Transverse colon (tissue), 4 donors: Measurements from ENCODE around the gene CHN1. TPM values are rescaled to one million over a fixed set of nuclear protein-coding genes. Genes with fewer than 3 reads are reported as not detected.

Source experiments
- DNase-seq: peaks from one replicate; pipeline ENCODE4 v3.0.0-alpha.2; 2019
- H3K27ac ChIP-seq, 4 donors: fragments of 200-600 bp; sonication (generic); 2 replicates each; pipeline ENCODE4 v1.5.1; 2016 to 2018; ENCODE audit warnings: inconsistent platforms in 4 of 4
- H3K27me3 ChIP-seq: fragments of 200-600 bp; sonication (generic); 2 replicates; pipeline ENCODE4 v1.5.1; 2017; ENCODE audit warnings: inconsistent platforms
- H3K36me3 ChIP-seq, 4 donors: fragments of 200-600 bp; sonication (generic); 2 replicates each; pipeline ENCODE4 v1.5.1; 2017 to 2019; ENCODE audit warnings: inconsistent platforms in 4 of 4
- H3K4me1 ChIP-seq, 4 donors: fragments of 200-600 bp; sonication (generic); 2 replicates each; pipeline ENCODE4 v1.5.1; 2017 to 2020; ENCODE audit warnings: inconsistent platforms in 4 of 4
- H3K4me3 ChIP-seq, 4 donors: fragments of 200-600 bp; sonication (generic); 1 replicate in 1 of 4; 2 replicates in 3 of 4; pipeline versions ENCODE4 v1.5.1 to v1.6.1; 2017 to 2019; ENCODE audit warnings: inconsistent platforms in 4 of 4
- H3K9me3 ChIP-seq, 2 donors: fragments of 200-600 bp; sonication (generic); 2 replicates each; pipeline ENCODE4 v1.5.1; 2017 to 2019; ENCODE audit warnings: inconsistent platforms in 2 of 2
- EP300 ChIP-seq: sonication (generic); formaldehyde crosslinking; IDR thresholded peaks from one replicate; pipeline ENCODE4 v1.6.1; 2017; ENCODE audit warnings: antibody characterized with exemption, low read depth
- POLR2A ChIP-seq: fragments of 450-650 bp; IDR thresholded peaks from one replicate; pipeline ENCODE4 v1.6.1; 2016; ENCODE audit warnings: antibody characterized with exemption, mild to moderate bottlenecking, moderate library complexity
- POLR2AphosphoS5 ChIP-seq, 3 donors: sonication (generic); formaldehyde crosslinking; IDR thresholded peaks; one replicate each; pipeline ENCODE4 v1.6.1; 2016; ENCODE audit warnings: antibody characterized with exemption in 3 of 3
- WGBS, 2 donors: methylation state at CpG; one replicate each; pipeline ENCODE4 v1.1.5; 2018; ENCODE audit warnings: low coverage in 1 of 2; 5-methylcytosine and 5-hydroxymethylcytosine counted together
- in situ Hi-C, 4 donors: fragments of 200-750 bp; cut with MboI; loops; one replicate each; pipeline versions ENCODE4 v1.15.0 to v1.15.1; 2017; ENCODE audit warnings: low sequenced_read_pairs in 3 of 4, low pct_ligation_motif_present in 1 of 4, low pct_unique_long_range_greater_than_20kb in 1 of 4
- intact Hi-C: fragments of 100-400 bp; cut with DNase I; formaldehyde crosslinking; loops from one replicate; pipeline ENCODE4 v1.15.1; 2023; ENCODE audit warnings: low total_unique reads
- total RNA-seq, 4 donors: library from RNA; depleted of rRNA; stranded (reverse); fragments of >200 nt; gene quantifications; one replicate each; pipeline ENCODE4 v1.1.0, GENCODE V29; 2016
- TF ChIP-seq, protein P1 (sequence below), 5 experiments: fragments of 200-600 bp in 3 of 5; fragments of 450-650 bp in 2 of 5; sonication (generic) in 3 of 5; IDR thresholded peaks; 1 replicate in 2 of 5; 2 replicates in 3 of 5; pipeline ENCODE4 v1.5.1; 2016 to 2017; ENCODE audit warnings: antibody characterized with exemption in 5 of 5, inconsistent platforms in 3 of 5, mild to moderate bottlenecking in 2 of 5, moderate library complexity in 1 of 5

Gene CHN1
- 1 to 10 TPM in 3 of 4 donors, not detected in 1; 1.6 to 3.2 (median 3.0) TPM for total RNA-seq

DNA sequence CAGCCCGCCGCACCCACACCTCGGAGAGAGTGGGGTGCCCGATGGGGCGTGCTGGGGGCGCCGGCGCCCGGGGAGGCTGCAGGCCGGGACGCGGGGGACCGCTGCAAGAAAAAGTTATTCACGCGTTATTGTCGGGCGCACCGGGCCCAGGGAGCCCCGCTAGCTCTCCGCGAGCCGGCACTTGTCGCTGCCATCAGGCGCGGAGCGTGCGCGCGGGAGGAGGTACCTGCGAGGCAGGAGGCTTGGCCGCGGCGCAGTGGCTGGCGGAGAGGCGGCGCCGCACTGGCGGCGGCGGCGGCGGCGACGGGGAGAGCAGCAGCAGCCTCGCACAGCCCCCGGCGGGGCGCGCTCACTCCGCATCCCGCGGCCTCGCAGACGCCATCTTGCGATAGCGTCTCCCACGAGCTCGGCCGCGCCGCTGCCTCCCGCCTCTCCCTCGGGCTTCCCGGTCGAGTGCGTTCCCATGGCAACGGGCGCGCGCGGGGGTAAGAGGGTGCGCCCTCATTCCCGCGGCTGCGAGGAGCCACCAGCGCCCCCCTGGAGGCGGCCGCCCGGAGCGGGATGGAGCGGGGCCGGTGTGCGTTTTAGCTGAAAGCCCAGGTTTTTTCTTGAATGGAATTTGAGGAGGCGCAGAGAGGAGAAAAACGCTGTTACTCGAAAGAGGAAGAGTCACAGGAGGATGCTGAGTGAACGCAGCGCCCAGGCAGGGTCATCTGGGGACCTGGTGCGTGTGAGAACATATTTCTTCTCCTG lies at the start of gene CHN1:
CHN1 (minus strand) TSS at position 402 of the 753 bp plus-strand sequence. CDS start 469 bp downstream, outside the sequence.
- H3K27me3 ChIP-seq = peaks cover 69% of the 10 kb centered on the region
- intact Hi-C loops (no loop called here), in situ Hi-C loops (no loop called here)
- no peak for TF ChIP-seq POLR2A
- no peak for TF ChIP-seq EP300
- TF ChIP-seq, protein P1, sequence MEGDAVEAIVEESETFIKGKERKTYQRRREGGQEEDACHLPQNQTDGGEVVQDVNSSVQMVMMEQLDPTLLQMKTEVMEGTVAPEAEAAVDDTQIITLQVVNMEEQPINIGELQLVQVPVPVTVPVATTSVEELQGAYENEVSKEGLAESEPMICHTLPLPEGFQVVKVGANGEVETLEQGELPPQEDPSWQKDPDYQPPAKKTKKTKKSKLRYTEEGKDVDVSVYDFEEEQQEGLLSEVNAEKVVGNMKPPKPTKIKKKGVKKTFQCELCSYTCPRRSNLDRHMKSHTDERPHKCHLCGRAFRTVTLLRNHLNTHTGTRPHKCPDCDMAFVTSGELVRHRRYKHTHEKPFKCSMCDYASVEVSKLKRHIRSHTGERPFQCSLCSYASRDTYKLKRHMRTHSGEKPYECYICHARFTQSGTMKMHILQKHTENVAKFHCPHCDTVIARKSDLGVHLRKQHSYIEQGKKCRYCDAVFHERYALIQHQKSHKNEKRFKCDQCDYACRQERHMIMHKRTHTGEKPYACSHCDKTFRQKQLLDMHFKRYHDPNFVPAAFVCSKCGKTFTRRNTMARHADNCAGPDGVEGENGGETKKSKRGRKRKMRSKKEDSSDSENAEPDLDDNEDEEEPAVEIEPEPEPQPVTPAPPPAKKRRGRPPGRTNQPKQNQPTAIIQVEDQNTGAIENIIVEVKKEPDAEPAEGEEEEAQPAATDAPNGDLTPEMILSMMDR (IDR thresholded peaks at IDR 0.05) = peak in 1 of 5 experiments; percentile 6
- peak in 1 of 3 donors; percentile 62 for TF ChIP-seq POLR2AphosphoS5 (IDR thresholded peaks at IDR 0.05)
- peak within 1 kb of the TSS; percentile 62 to 87 (median 86) for H3K27ac ChIP-seq
- 1% methylated on average over 42 of the region's 89 CpGs; no CpG with 5 or more reads in 1 of the 2 donors for WGBS, 2 donors
- H3K4me3 ChIP-seq = peak within 1 kb of the TSS; percentile 59 to 76 (median 66)
- peak; percentile 60 for DNase-seq
- H3K4me1 ChIP-seq = peaks cover 0 to 13% (median 6%) of the 10 kb centered on the region in 4 donors
- H3K9me3 ChIP-seq = no peaks in the 10 kb centered on the region
- H3K36me3 ChIP-seq = no peaks in the 10 kb centered on the region

DNA sequence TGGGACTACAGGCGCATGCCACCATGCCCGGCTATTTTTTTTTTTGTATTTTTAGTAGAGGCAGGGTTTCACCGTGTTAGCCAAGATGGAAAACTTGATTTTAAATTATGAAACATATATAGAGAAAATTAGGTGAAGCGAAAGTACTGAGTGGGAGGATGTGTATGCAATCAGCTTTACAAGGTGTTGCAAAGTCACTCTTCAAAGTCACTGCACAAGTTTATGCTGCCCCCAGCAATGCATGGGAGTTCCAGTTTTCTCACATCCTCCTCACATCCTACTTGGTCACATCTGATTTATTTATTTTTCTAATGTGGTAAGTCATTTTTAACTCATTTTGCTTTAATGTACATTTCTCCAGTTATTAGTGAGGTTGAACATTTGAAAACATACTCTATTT lies 49.2 kb upstream of the CHN1 start:
- TF ChIP-seq POLR2AphosphoS5 (IDR thresholded peaks at IDR 0.05) (no peak), POLR2A (no peak), EP300 (no peak)
- TF ChIP-seq, protein P1 (IDR thresholded peaks at IDR 0.05) = no peak
- H3K4me1 ChIP-seq = no peaks in the 10 kb centered on the region
- no peaks in the 10 kb centered on the region for H3K27me3 ChIP-seq
- intact Hi-C loops = no loop called here
- no peak overlapping the region for H3K27ac ChIP-seq
- H3K9me3 ChIP-seq = no peaks in the 10 kb centered on the region
- no peaks in the 10 kb centered on the region for H3K36me3 ChIP-seq
- DNase-seq = no peak
- in situ Hi-C loops = no loop called here
- 83 to 95% methylated on average over 4 of the region's 4 CpGs for WGBS, 2 donors
- no peak overlapping the region for H3K4me3 ChIP-seq

- DNase-seq = no peak
- Histone ChIP-seq H3K4me1 (no peaks in the 10 kb centered on the region), H3K36me3 (no peaks in the 10 kb centered on the region), H3K27ac (no peak overlapping the region), H3K9me3 (no peaks in the 10 kb centered on the region), H3K4me3 (no peak overlapping the region), H3K27me3 (no peaks in the 10 kb centered on the region)
- in situ Hi-C loops (no loop called here), intact Hi-C loops (no loop called here)
- TF ChIP-seq POLR2AphosphoS5 (IDR thresholded peaks at IDR 0.05) (no peak), POLR2A (no peak), EP300 (no peak)
- TF ChIP-seq, protein P1 (IDR thresholded peaks at IDR 0.05) = no peak
Measured at GRCh38 chr2:175049661-175050060, 44.5 kb upstream of the CHN1 start.

- Histone ChIP-seq H3K36me3 (no peaks in the 10 kb centered on the region), H3K27me3 (no peaks in the 10 kb centered on the region), H3K27ac (no peak overlapping the region), H3K4me1 (no peaks in the 10 kb centered on the region), H3K9me3 (no peaks in the 10 kb centered on the region), H3K4me3 (no peak overlapping the region)
- in situ Hi-C loops = no loop called here
- DNase-seq = no peak
- TF ChIP-seq POLR2AphosphoS5 (IDR thresholded peaks at IDR 0.05) = no peak
- intact Hi-C loops = no loop called here
- 67 to 76% methylated on average over 2 of the region's 2 CpGs for WGBS, 2 donors
Measured at GRCh38 chr2:175048275-175048674, 43.1 kb upstream of the CHN1 start.

DNA sequence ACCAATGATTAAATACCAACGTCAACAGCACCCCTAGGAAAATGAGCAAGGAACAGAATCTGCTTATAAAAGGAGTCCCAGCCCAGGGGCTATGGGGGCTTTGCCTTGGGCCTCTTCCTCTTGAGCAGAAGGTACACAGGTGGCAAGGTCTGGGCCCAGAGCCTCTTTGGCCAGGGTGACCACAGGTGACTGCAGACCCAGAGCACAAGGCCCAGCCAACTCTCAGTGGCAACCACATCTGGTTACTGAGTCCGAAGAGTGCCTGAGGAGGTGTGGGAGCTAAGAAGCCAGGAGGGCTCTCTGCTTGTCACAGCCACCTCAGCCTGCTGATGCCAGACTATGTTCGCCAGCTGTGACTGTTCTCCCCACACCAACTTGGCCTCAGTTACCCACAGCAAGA lies 34.3 kb upstream of the CHN1 start:
- in situ Hi-C loops = no loop called here
- 83 to 94% methylated on average over 1 to 3 of the region's 3 CpGs for WGBS, 2 donors
- TF ChIP-seq POLR2AphosphoS5 (IDR thresholded peaks at IDR 0.05) (no peak), POLR2A (no peak), EP300 (no peak)
- TF ChIP-seq, protein P1 (IDR thresholded peaks at IDR 0.05) = no peak
- no peak overlapping the region for H3K27ac ChIP-seq
- intact Hi-C loops = no loop called here
- H3K9me3 ChIP-seq = no peaks in the 10 kb centered on the region
- H3K36me3 ChIP-seq = no peaks in the 10 kb centered on the region
- H3K4me1 ChIP-seq = peaks cover 0 to 5% (median 2%) of the 10 kb centered on the region in 4 donors
- no peak for DNase-seq
- no peaks in the 10 kb centered on the region for H3K27me3 ChIP-seq
- H3K4me3 ChIP-seq = no peak overlapping the region
